ENCODE measurements around the gene SLC12A4. TPM values are rescaled to one million over a fixed set of nuclear protein-coding genes. Genes with fewer than 3 reads are reported as not detected.

The SLC12A4 gene
- total RNA-seq, 4 donors from 2014 or later, result 31.2 to 165 (median 72.2) TPM

GRCh38 chr16:67897231-67897630 is 71.2 kb downstream of the SLC12A4 start:
- WGBS, result 49% methylated on average over 3 of the region's 3 CpGs
- H3K4me3 ChIP-seq, result no peak overlapping the region
- no peaks in the 10 kb centered on the region for H3K27me3 ChIP-seq
- no peaks in the 10 kb centered on the region for H3K9me3 ChIP-seq
- H3K4me1 ChIP-seq, result peaks cover 42% of the 10 kb centered on the region
- DNase-seq (ENCODE audit: low spot score in 2 of 2), result no peak
- TF ChIP-seq CTCF (IDR thresholded peaks at IDR 0.05), result no peak
- TF ChIP-seq EP300 (IDR thresholded peaks at IDR 0.05), result no peak
- TF ChIP-seq POLR2A (IDR thresholded peaks at IDR 0.05), result no peak
- no peak for TF ChIP-seq POLR2AphosphoS5 (IDR thresholded peaks at IDR 0.05)
- no peak overlapping the region for H3K27ac ChIP-seq
- peaks cover 9% of the 10 kb centered on the region for H3K36me3 ChIP-seq

DNA sequence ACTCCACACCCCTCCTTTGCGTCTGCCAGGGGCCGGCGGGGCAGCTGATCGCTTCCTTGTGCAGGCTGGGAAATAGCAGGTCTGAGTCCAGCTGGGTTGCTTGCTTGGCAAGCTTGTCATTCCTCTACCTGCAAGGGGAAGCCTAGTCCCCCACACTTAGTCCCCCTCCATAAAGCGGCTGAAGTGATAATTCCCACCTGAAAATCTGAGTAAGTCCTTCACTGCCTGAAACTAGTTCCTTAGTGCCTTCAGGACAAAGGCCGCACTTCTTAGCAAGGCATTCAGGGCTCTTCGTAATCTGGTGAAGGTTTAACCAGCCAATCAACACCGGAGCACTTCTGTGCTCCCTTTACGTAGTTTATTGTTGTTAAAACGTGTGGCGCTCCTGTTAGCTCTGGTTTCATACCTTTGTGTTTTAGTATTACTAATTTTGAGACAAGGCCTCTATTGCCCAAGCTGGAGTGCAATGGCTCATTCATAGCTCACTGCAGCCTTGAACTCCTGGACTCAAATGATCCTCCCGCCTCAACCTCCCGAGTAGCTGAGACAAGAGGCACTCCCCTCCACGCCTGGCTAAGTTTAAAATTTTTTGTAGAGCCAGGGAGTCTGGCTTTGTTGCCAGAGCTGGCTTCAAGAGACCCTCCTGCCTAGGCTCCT is 74.6 kb downstream of the SLC12A4 start:
- DNase-seq (ENCODE audit: low spot score in 2 of 2), result no peak
- Histone ChIP-seq H3K36me3 (no peaks in the 10 kb centered on the region), H3K27me3 (no peaks in the 10 kb centered on the region), H3K9me3 (no peaks in the 10 kb centered on the region), H3K4me1 (peaks cover 43% of the 10 kb centered on the region), H3K4me3 (peak overlapping the region; percentile 77), H3K27ac (peak overlapping the region; percentile 93)
- 18% methylated on average over 14 of the region's 14 CpGs for WGBS
- TF ChIP-seq EP300 (IDR thresholded peaks at IDR 0.05) (no peak), POLR2A (IDR thresholded peaks at IDR 0.05) (no peak), POLR2AphosphoS5 (IDR thresholded peaks at IDR 0.05) (no peak)

Other genes with a start within 250 kb of the SLC12A4 start
- 10 to 100 TPM; 18.3 to 31.1 (median 25.9) TPM for gene GFOD2, start 249.3 kb downstream of the SLC12A4 start, total RNA-seq
- gene RANBP10, start 162.1 kb downstream of the SLC12A4 start, total RNA-seq, result 10 to 100 TPM; 18.4 to 35.2 (median 27.6) TPM
- 1 to 10 TPM in 2 of 4 donors, under 1 TPM in 2; 0.34 to 1.4 (median 0.87) TPM for gene TSNAXIP1, start 161.7 kb downstream of the SLC12A4 start, total RNA-seq
- 10 to 100 TPM; 45.7 to 92.0 (median 76.4) TPM for gene THAP11, start 126.3 kb downstream of the SLC12A4 start, total RNA-seq
- 100 to 1,000 TPM; 101 to 161 (median 113) TPM for gene NUTF2, start 121.7 kb downstream of the SLC12A4 start, total RNA-seq
- gene CENPT, start 120.9 kb downstream of the SLC12A4 start, total RNA-seq, result 100 to 1,000 TPM; 140 to 311 (median 201) TPM
- 100 to 1,000 TPM in 1 of 4 donors, 10 to 100 TPM in 3; 59.5 to 110 (median 68.0) TPM for gene EDC4, start 95.6 kb downstream of the SLC12A4 start, total RNA-seq
- 1 to 10 TPM in 3 of 4 donors, not detected in 1; 4.3 to 5.6 (median 4.7) TPM for gene NRN1L, start 83.8 kb downstream of the SLC12A4 start, total RNA-seq
- 10 to 100 TPM; 16.4 to 26.9 (median 24.5) TPM for gene PSKH1, start 75.4 kb downstream of the SLC12A4 start, total RNA-seq
- 1 to 10 TPM in 3 of 4 donors, under 1 TPM in 1; 0.55 to 2.7 (median 1.8) TPM for gene CTRL, start 36.8 kb downstream of the SLC12A4 start, total RNA-seq
- 10 to 100 TPM; 13.5 to 31.2 (median 16.3) TPM for gene PSMB10, start 31.8 kb downstream of the SLC12A4 start, total RNA-seq
- 10 to 100 TPM; 10.6 to 61.4 (median 22.6) TPM for gene LCAT, start 24.5 kb downstream of the SLC12A4 start, total RNA-seq
- gene DPEP3, start 11.9 kb upstream of the SLC12A4 start, total RNA-seq, result not detected
- gene DPEP2, start 30.8 kb upstream of the SLC12A4 start, total RNA-seq, result under 1 TPM in 1 of 4 donors, not detected in 3; 0.56 TPM
- not detected for gene DPEP2NB, start 47.3 kb upstream of the SLC12A4 start, total RNA-seq
- 10 to 100 TPM in 2 of 4 donors, 1 to 10 TPM in 2; 9.0 to 22.5 (median 13.0) TPM for gene DDX28, start 54.6 kb upstream of the SLC12A4 start, total RNA-seq
- gene DUS2, start 54.6 kb upstream of the SLC12A4 start, total RNA-seq, result 10 to 100 TPM; 14.4 to 21.6 (median 15.5) TPM
- gene NFATC3, start 116.7 kb upstream of the SLC12A4 start, total RNA-seq, result 10 to 100 TPM; 32.7 to 58.1 (median 36.9) TPM

Data from suprapubic skin (tissue), 4 donors.